Keratinocyte (primary cell): Measurements from ENCODE around the gene DUSP11. TPM values are rescaled to one million over a fixed set of nuclear protein-coding genes. Genes with fewer than 3 reads are reported as not detected.

Source experiments
- DNase-seq: peaks from one replicate; pipeline ENCODE4 v3.0.0-alpha.2; 2011; ENCODE audit warnings: low read depth, missing footprints, low spot score
- FAIRE-seq: peaks from 2 replicates; lab custom pipeline; 2011; peaks lifted over from hg19 to GRCh38; lab: Jason Lieb, UNC
- H2AFZ ChIP-seq: 2 replicates; pipeline ENCODE4 v1.6.0; 2012; ENCODE audit warnings: low read length, control low read depth, inconsistent platforms; ENCODE audit not compliant: control insufficient read depth
- H3K27ac ChIP-seq: 2 replicates; pipeline ENCODE4 v1.5.1; 2011; ENCODE audit warnings: low read length; ENCODE audit not compliant: control insufficient read depth, insufficient read depth
- H3K27me3 ChIP-seq: 3 replicates; pipeline ENCODE4 v1.6.0; 2011; ENCODE audit warnings: low read length; ENCODE audit not compliant: control insufficient read depth, insufficient read depth; ENCODE audit errors: extremely low read depth
- H3K36me3 ChIP-seq, 2 experiments: 2 replicates in 1 of 2; 3 replicates in 1 of 2; pipeline ENCODE4 v1.5.1; 2011; ENCODE audit warnings: low read length in 2 of 2, mild to moderate bottlenecking in 1 of 2; ENCODE audit not compliant: control insufficient read depth in 2 of 2, insufficient read depth in 2 of 2; ENCODE audit errors: extremely low read depth in 1 of 2
- H3K4me1 ChIP-seq: 3 replicates; pipeline ENCODE4 v1.5.1; 2011; ENCODE audit warnings: low read length; ENCODE audit not compliant: control insufficient read depth, insufficient read depth; ENCODE audit errors: extremely low read depth
- H3K4me2 ChIP-seq: 3 replicates; pipeline ENCODE4 v1.6.0; 2011; ENCODE audit warnings: low read depth, low read length; ENCODE audit not compliant: control insufficient read depth, insufficient read depth; ENCODE audit errors: extremely low read depth
- H3K4me3 ChIP-seq, 3 experiments: fragments of 200-600 bp in 1 of 3; sonication (generic) in 1 of 3; 2 replicates in 2 of 3; 3 replicates in 1 of 3; pipeline ENCODE4 v1.5.1; 2011 to 2016; ENCODE audit warnings: low read length in 3 of 3, mild to moderate bottlenecking in 3 of 3, control low read depth in 2 of 3, inconsistent platforms in 1 of 3, low read depth in 1 of 3, mixed read lengths in 1 of 3, mixed run types in 1 of 3, moderate library complexity in 1 of 3; ENCODE audit not compliant: control insufficient read depth in 2 of 3, insufficient read depth in 2 of 3; ENCODE audit errors: extremely low read depth in 1 of 3
- H3K79me2 ChIP-seq: 2 replicates; pipeline ENCODE4 v1.6.0; 2012; ENCODE audit warnings: low read length; ENCODE audit not compliant: control insufficient read depth, insufficient read depth
- H3K9ac ChIP-seq: 3 replicates; pipeline ENCODE4 v1.6.0; 2011; ENCODE audit warnings: low read length; ENCODE audit not compliant: control insufficient read depth, insufficient read depth; ENCODE audit errors: extremely low read depth
- H3K9me1 ChIP-seq: 3 replicates; pipeline ENCODE4 v1.6.0; 2011; ENCODE audit warnings: low read length; ENCODE audit not compliant: control insufficient read depth, insufficient read depth; ENCODE audit errors: extremely low read depth
- H3K9me3 ChIP-seq: 2 replicates; pipeline ENCODE4 v1.5.1; 2012; ENCODE audit warnings: low read depth, low read length; ENCODE audit not compliant: control insufficient read depth
- H4K20me1 ChIP-seq: 3 replicates; pipeline ENCODE4 v1.6.0; 2011; ENCODE audit warnings: low read length; ENCODE audit not compliant: control insufficient read depth, insufficient read depth; ENCODE audit errors: extremely low read depth
- CTCF ChIP-seq, 3 experiments: IDR thresholded peaks in 1 of 3; conservative IDR thresholded peaks in 1 of 3; optimal IDR thresholded peaks in 1 of 3; 2 replicates in 2 of 3; 3 replicates in 1 of 3; pipeline versions ENCODE3 to v1.5.1; 2011; ENCODE audit warnings: low read length in 3 of 3, mild to moderate bottlenecking in 3 of 3, moderate library complexity in 2 of 3, control low read depth in 1 of 3, inconsistent platforms in 1 of 3; ENCODE audit not compliant: insufficient read depth in 2 of 3; ENCODE audit errors: extremely low read depth in 1 of 3
- EZH2 ChIP-seq: IDR thresholded peaks from one replicate; pipeline ENCODE4 v1.6.1; 2012; ENCODE audit warnings: inconsistent platforms, mild to moderate bottlenecking, low read length, moderate library complexity
- dilution Hi-C: fragments of 300-500 bp; cut with MboI; formaldehyde crosslinking; loops from one replicate; pipeline ENCODE4 v1.7.0; 2020; ENCODE audit warnings: low sequenced_read_pairs; ENCODE audit not compliant: extremely low pct_ligation_motif_present
- polyA plus RNA-seq, 5 experiments: library from polyadenylated mRNA; depleted of rRNA in 3 of 5; stranded (reverse) in 3 of 5; stranded (forward) in 1 of 5; unstranded in 1 of 5; fragments of >200 nt; gene quantifications; 1 replicate in 1 of 5; 2 replicates in 3 of 5; 3 replicates in 1 of 5; pipeline versions ENCODE4 v1.2.1 to v1.2.3, GENCODE V29; 2011 to 2012; ENCODE audit warnings: missing spikeins in 2 of 5, low read depth in 1 of 5, low replicate concordance in 1 of 5

DUSP11 gene
- polyA plus RNA-seq, 1 donor (not counting 4 experiments of a cell fraction or from before 2014, with no cell fraction given), result 83.7 TPM

DNA sequence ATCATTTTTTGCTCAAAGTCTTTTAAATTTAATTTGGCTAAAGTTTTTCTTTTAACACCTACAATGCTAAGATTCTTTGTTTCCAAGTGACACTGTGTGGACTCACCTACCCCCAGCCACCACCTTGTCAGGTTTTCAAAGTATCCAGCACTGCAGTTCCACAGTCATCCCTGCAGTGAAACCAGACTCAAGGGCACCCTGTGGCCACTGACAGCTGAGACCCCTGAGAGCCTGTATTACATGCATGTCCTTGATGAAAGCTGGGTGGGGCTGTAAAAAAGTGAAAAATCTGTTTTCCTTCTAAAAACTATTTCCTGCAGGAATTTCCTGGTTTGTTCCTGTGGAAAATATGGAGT lies 62.7 kb downstream of the DUSP11 start:
- no peak overlapping the region for H2AFZ ChIP-seq
- peaks cover 6% of the 10 kb centered on the region for H3K27me3 ChIP-seq
- no peak overlapping the region for H3K4me2 ChIP-seq
- FAIRE-seq (no peak), DNase-seq (no peak)
- no peak for TF ChIP-seq EZH2
- TF ChIP-seq CTCF (optimal IDR thresholded peaks at IDR 0.05 in 1 of 3, IDR thresholded peaks at IDR 0.05 in 1 of 3, conservative IDR thresholded peaks at IDR 0.05 in 1 of 3; ENCODE audit: extremely low read depth in 1 of 3, insufficient read depth in 2 of 3, low read length in 3 of 3), result no peak
- no peaks in the 10 kb centered on the region for H4K20me1 ChIP-seq
- no peaks in the 10 kb centered on the region for H3K9me1 ChIP-seq
- H3K4me1 ChIP-seq, result no peaks in the 10 kb centered on the region
- H3K9ac ChIP-seq, result no peak overlapping the region
- H3K79me2 ChIP-seq, result no peaks in the 10 kb centered on the region
- no peak overlapping the region for H3K4me3 ChIP-seq
- dilution Hi-C loops, result no loop called here
- H3K36me3 ChIP-seq, result no peaks in the 10 kb centered on the region
- H3K9me3 ChIP-seq, result no peaks in the 10 kb centered on the region
- no peak overlapping the region for H3K27ac ChIP-seq

- Histone ChIP-seq H2AFZ (no peak overlapping the region), H3K4me3 (no peak overlapping the region), H3K27me3 (peaks cover 6% of the 10 kb centered on the region), H3K36me3 (no peaks in the 10 kb centered on the region), H3K79me2 (no peaks in the 10 kb centered on the region), H3K9me1 (no peaks in the 10 kb centered on the region), H3K4me1 (no peaks in the 10 kb centered on the region), H3K4me2 (peak overlapping the region; percentile 16), H3K9me3 (no peaks in the 10 kb centered on the region), H3K27ac (no peak overlapping the region), H3K9ac (no peak overlapping the region), H4K20me1 (no peaks in the 10 kb centered on the region)
- no peak for DNase-seq
- no peak for TF ChIP-seq EZH2
- no peak for TF ChIP-seq CTCF (optimal IDR thresholded peaks at IDR 0.05 in 1 of 3, IDR thresholded peaks at IDR 0.05 in 1 of 3, conservative IDR thresholded peaks at IDR 0.05 in 1 of 3; ENCODE audit: extremely low read depth in 1 of 3, insufficient read depth in 2 of 3, low read length in 3 of 3)
- dilution Hi-C loops, result no loop called here
- FAIRE-seq, result no peak
Observed at GRCh38 chr2:73716543-73717250, 63.2 kb downstream of the DUSP11 start.
